ENCODE data around the gene DCUN1D1.

- no peak for TF ChIP-seq GATA2 (IDR thresholded peaks at IDR 0.05; ENCODE audit: low read depth, low read length)
- TF ChIP-seq GATA3 (IDR thresholded peaks at IDR 0.05; ENCODE audit: low read depth, low read length): no peak
Observed at GRCh38 chr3:183008303-183008702, 28.0 kb upstream of the DCUN1D1 start.

All from SH-SY5Y (cell line).